ENCODE data around the gene ACTA2. TPM values are rescaled to one million over a fixed set of nuclear protein-coding genes. Genes with fewer than 3 reads are reported as not detected.

ACTA2 gene
- total RNA-seq, 1 experiment from 2014 or later: not detected

DNA sequence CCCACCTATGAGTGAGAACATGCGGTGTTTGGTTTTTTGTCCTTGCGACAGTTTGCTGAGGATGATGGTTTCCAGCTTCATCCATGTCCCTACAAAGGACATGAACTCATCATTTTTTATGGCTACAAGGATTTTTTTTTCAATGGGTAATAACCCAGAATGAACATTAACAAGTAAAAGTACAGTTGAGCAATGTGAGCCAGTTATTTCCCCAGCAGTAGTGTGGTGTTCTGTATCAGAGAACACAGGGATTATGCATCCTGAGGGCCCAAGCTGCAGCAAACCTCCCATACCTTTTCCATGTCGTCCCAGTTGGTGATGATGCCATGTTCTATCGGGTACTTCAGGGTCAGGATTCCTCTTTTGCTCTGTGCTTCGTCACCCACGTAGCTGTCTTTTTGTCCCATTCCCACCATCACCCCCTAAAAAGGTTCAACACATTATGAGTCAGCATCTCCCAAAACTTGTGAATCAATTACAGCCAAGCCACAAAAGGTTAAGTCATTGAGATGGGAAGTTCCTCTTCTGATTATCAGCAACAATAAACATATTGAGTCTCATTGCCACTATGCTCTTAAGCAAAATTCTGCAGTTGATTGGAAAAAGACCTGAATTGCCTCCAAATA is 5.5 kb downstream of the ACTA2 start:
- H3K36me3 ChIP-seq (ENCODE audit: control insufficient read depth, insufficient read depth, low read length): no peaks in the 10 kb centered on the region
- peaks cover 1% of the 10 kb centered on the region for H3K27me3 ChIP-seq (replicated peaks; ENCODE audit: control insufficient read depth, insufficient read depth, low read length)
- intact Hi-C loops (cut with micrococcal nuclease; ENCODE audit: unreplicated experiment): no loop called here
- CTCF ChIA-PET: no interaction called here
- no peaks in the 10 kb centered on the region for H3K9me3 Mint-ChIP-seq (ENCODE audit: unreplicated experiment)
- H3K4me3 ChIP-seq (ENCODE audit: low read depth, low read length): no peak overlapping the region
- H3K27ac Mint-ChIP-seq (ENCODE audit: unreplicated experiment): no peak overlapping the region
- no peak for DNase-seq
- H3K36me3 Mint-ChIP-seq (ENCODE audit: insufficient read depth, unreplicated experiment): no peaks in the 10 kb centered on the region
- no peaks in the 10 kb centered on the region for H3K4me1 ChIP-seq
- no peaks in the 10 kb centered on the region for H3K9me3 ChIP-seq
- BruUV-seq (replicated peaks): no TSS peak
- no peak overlapping the region for H3K4me3 Mint-ChIP-seq (ENCODE audit: unreplicated experiment)
- POLR2A ChIA-PET: no interaction called here
- TF ChIP-seq, protein P1, sequence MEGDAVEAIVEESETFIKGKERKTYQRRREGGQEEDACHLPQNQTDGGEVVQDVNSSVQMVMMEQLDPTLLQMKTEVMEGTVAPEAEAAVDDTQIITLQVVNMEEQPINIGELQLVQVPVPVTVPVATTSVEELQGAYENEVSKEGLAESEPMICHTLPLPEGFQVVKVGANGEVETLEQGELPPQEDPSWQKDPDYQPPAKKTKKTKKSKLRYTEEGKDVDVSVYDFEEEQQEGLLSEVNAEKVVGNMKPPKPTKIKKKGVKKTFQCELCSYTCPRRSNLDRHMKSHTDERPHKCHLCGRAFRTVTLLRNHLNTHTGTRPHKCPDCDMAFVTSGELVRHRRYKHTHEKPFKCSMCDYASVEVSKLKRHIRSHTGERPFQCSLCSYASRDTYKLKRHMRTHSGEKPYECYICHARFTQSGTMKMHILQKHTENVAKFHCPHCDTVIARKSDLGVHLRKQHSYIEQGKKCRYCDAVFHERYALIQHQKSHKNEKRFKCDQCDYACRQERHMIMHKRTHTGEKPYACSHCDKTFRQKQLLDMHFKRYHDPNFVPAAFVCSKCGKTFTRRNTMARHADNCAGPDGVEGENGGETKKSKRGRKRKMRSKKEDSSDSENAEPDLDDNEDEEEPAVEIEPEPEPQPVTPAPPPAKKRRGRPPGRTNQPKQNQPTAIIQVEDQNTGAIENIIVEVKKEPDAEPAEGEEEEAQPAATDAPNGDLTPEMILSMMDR (IDR thresholded peaks at IDR 0.05; ENCODE audit: insufficient read depth in 1 of 2, low read depth in 1 of 2, low read length in 1 of 2, severe bottlenecking in 1 of 2, unreplicated experiment in 1 of 2): no peak
- no peaks in the 10 kb centered on the region for H3K4me1 Mint-ChIP-seq (ENCODE audit: low read depth, unreplicated experiment)
- H3K27me3 Mint-ChIP-seq (ENCODE audit: insufficient read depth, unreplicated experiment): peaks cover 5% of the 10 kb centered on the region

- no peak overlapping the region for H3K4me3 Mint-ChIP-seq (ENCODE audit: unreplicated experiment)
- intact Hi-C loops (cut with micrococcal nuclease; ENCODE audit: unreplicated experiment): no loop called here
Measured at GRCh38 chr10:88946200-88946599, 6.4 kb downstream of the ACTA2 start.

GRCh38 chr10:88944813-88945212 is 7.8 kb downstream of the ACTA2 start:
- Mint-ChIP-seq H3K36me3 (ENCODE audit: insufficient read depth, unreplicated experiment) (no peaks in the 10 kb centered on the region), H3K27ac (ENCODE audit: unreplicated experiment) (no peak overlapping the region), H3K27me3 (ENCODE audit: insufficient read depth, unreplicated experiment) (peaks cover 10% of the 10 kb centered on the region), H3K4me1 (ENCODE audit: low read depth, unreplicated experiment) (no peaks in the 10 kb centered on the region), H3K9me3 (ENCODE audit: unreplicated experiment) (no peaks in the 10 kb centered on the region), H3K4me3 (ENCODE audit: unreplicated experiment) (no peak overlapping the region)
- ChIA-PET CTCF (interaction anchor here (1.3 kb wide), 1 partner anchor 12 kb away, joined by 4 read pairs; no protein-coding TSS in a partner anchor), POLR2A (no interaction called here)
- DNase-seq: no peak
- Histone ChIP-seq H3K4me1 (no peaks in the 10 kb centered on the region), H3K4me3 (ENCODE audit: low read depth, low read length) (no peak overlapping the region), H3K9me3 (no peaks in the 10 kb centered on the region), H3K27me3 (replicated peaks; ENCODE audit: control insufficient read depth, insufficient read depth, low read length) (peaks cover 1% of the 10 kb centered on the region), H3K36me3 (ENCODE audit: control insufficient read depth, insufficient read depth, low read length) (no peaks in the 10 kb centered on the region)
- intact Hi-C loops (cut with micrococcal nuclease; ENCODE audit: unreplicated experiment): no loop called here
- TF ChIP-seq, protein P1 (IDR thresholded peaks at IDR 0.05; ENCODE audit: insufficient read depth in 1 of 2, low read depth in 1 of 2, low read length in 1 of 2, severe bottlenecking in 1 of 2, unreplicated experiment in 1 of 2): no peak
- no TSS peak for BruUV-seq (replicated peaks)

More at GRCh38 chr10:88946200-88946599, 6.4 kb downstream of the ACTA2 start:
- Mint-ChIP-seq H3K36me3 (ENCODE audit: insufficient read depth, unreplicated experiment) (no peaks in the 10 kb centered on the region), H3K27me3 (ENCODE audit: insufficient read depth, unreplicated experiment) (peaks cover 11% of the 10 kb centered on the region), H3K27ac (ENCODE audit: unreplicated experiment) (no peak overlapping the region), H3K4me1 (ENCODE audit: low read depth, unreplicated experiment) (no peaks in the 10 kb centered on the region), H3K9me3 (ENCODE audit: unreplicated experiment) (no peaks in the 10 kb centered on the region)
- DNase-seq: no peak
- H3K9me3 ChIP-seq: no peaks in the 10 kb centered on the region
- H3K36me3 ChIP-seq (ENCODE audit: control insufficient read depth, insufficient read depth, low read length): no peaks in the 10 kb centered on the region
- no peaks in the 10 kb centered on the region for H3K4me1 ChIP-seq
- no TSS peak for BruUV-seq (replicated peaks)
- TF ChIP-seq, protein P1 (IDR thresholded peaks at IDR 0.05; ENCODE audit: insufficient read depth in 1 of 2, low read depth in 1 of 2, low read length in 1 of 2, severe bottlenecking in 1 of 2, unreplicated experiment in 1 of 2): no peak
- ChIA-PET CTCF (no interaction called here), POLR2A (no interaction called here)
- H3K4me3 ChIP-seq (ENCODE audit: low read depth, low read length): no peak overlapping the region
- H3K27me3 ChIP-seq (replicated peaks; ENCODE audit: control insufficient read depth, insufficient read depth, low read length): peaks cover 1% of the 10 kb centered on the region
